Measurements from ENCODE around the gene MAPK8IP3. TPM values are rescaled to one million over a fixed set of nuclear protein-coding genes. Genes with fewer than 3 reads are reported as not detected.

The MAPK8IP3 gene
- total and polyA plus RNA-seq, 2 donors from 2014 or later, result 10.6 to 67.7 TPM

- TF ChIP-seq CTCF (IDR thresholded peaks at IDR 0.05; ENCODE audit: borderline replicate concordance, extremely low read depth, insufficient read depth), result no peak
- Histone ChIP-seq H3K27me3 (ENCODE audit: control insufficient read depth, insufficient read depth, low read length) (no peaks in the 10 kb centered on the region), H3K9ac (ENCODE audit: low read length in 3 of 3) (no peak overlapping the region), H3K4me1 (ENCODE audit: control insufficient read depth in 2 of 3, insufficient read depth in 2 of 3, low read depth in 1 of 3, low read length in 3 of 3) (no peaks in the 10 kb centered on the region), H3K36me3 (ENCODE audit: control insufficient read depth in 2 of 3, insufficient read depth in 3 of 3, low read length in 3 of 3) (peaks cover 0 to 14% (median 10%) of the 10 kb centered on the region in 3 donors), H3K4me3 (ENCODE audit: low read length in 3 of 3) (no peak overlapping the region), H3K27ac (ENCODE audit: low read depth in 2 of 2, low read length in 2 of 2) (no peak overlapping the region), H3K9me3 (ENCODE audit: control insufficient read depth in 2 of 3, insufficient read depth in 1 of 3, low read length in 3 of 3) (no peaks in the 10 kb centered on the region)
- peak in 3 of 5 donors; percentile 11 to 66 (median 36) for DNase-seq
- intact Hi-C loops (cut with DNase I), result no loop called here
- no peak for FAIRE-seq
Measured at GRCh38 chr16:1762879-1763520, 57.0 kb downstream of the MAPK8IP3 start.

DNA sequence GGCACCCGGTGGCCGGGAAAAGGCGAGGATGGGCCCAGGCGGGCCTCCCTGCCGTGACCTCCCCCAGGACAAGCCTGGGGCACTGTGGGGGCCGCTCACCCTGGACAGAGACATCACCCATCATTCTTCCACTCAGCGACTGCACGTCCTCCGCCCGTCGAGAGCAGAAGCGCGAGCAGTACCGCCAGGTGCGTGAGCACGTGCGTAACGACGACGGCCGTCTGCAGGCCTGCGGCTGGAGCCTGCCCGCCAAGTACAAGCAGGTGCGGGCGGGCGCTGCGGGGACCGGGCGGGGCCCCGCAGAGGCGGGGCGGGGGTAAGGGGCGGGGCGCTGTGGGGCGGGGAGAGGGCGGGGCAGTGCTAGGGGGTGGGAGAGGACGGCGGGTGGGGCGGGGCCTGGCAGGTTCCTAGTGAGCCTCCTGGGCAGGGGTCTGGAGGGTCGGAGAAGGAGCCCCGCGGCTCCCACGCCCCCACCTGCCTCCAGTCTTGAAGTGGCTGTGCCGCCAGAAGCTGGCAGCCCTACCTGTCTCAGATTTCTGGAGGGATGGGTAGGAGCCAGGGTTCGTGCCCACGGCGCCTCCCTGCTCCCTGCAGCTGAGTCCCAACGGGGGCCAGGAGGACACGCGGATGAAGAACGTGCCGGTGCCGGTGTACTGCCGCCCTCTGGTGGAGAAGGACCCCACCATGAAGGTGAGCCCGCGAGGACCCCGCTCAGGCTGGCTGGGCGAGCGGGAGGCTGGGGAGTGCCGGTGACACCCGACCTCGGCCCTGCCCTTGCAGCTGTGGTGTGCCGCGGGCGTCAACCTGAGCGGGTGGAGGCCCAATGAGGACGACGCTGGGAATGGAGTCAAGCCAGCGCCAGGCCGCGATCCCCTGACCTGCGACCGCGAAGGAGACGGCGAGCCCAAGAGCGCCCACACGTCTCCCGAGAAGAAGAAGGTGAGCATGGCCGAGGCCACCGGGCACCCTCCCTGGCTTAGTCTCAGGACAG lies 57.8 kb downstream of the MAPK8IP3 start:
- no peak for TF ChIP-seq CTCF (IDR thresholded peaks at IDR 0.05; ENCODE audit: borderline replicate concordance, extremely low read depth, insufficient read depth)
- no peaks in the 10 kb centered on the region for H3K4me1 ChIP-seq (ENCODE audit: control insufficient read depth in 2 of 3, insufficient read depth in 2 of 3, low read depth in 1 of 3, low read length in 3 of 3)
- intact Hi-C loops (cut with DNase I), result no loop called here
- DNase-seq (peak in 4 of 5 donors; percentile 67 to 85 (median 78)), FAIRE-seq (no peak)
- no peaks in the 10 kb centered on the region for H3K27me3 ChIP-seq (ENCODE audit: control insufficient read depth, insufficient read depth, low read length)
- no peaks in the 10 kb centered on the region for H3K9me3 ChIP-seq (ENCODE audit: control insufficient read depth in 2 of 3, insufficient read depth in 1 of 3, low read length in 3 of 3)
- no peak overlapping the region for H3K4me3 ChIP-seq (ENCODE audit: low read length in 3 of 3)
- H3K27ac ChIP-seq (ENCODE audit: low read depth in 2 of 2, low read length in 2 of 2), result no peak overlapping the region
- H3K9ac ChIP-seq (ENCODE audit: low read length in 3 of 3), result no peak overlapping the region
- H3K36me3 ChIP-seq (ENCODE audit: control insufficient read depth in 2 of 3, insufficient read depth in 3 of 3, low read length in 3 of 3), result peaks cover 0 to 14% (median 10%) of the 10 kb centered on the region in 3 donors

- H3K27ac ChIP-seq (ENCODE audit: low read depth in 2 of 2, low read length in 2 of 2), result no peak overlapping the region
- no peak for FAIRE-seq
- H3K4me1 ChIP-seq (ENCODE audit: control insufficient read depth in 2 of 3, insufficient read depth in 2 of 3, low read depth in 1 of 3, low read length in 3 of 3), result no peaks in the 10 kb centered on the region
- no peaks in the 10 kb centered on the region for H3K9me3 ChIP-seq (ENCODE audit: control insufficient read depth in 2 of 3, insufficient read depth in 1 of 3, low read length in 3 of 3)
- intact Hi-C loops (cut with DNase I), result no loop called here
- peaks cover 0 to 14% (median 10%) of the 10 kb centered on the region in 3 donors for H3K36me3 ChIP-seq (ENCODE audit: control insufficient read depth in 2 of 3, insufficient read depth in 3 of 3, low read length in 3 of 3)
- DNase-seq, result peak in 1 of 5 donors; percentile 48
- no peak for TF ChIP-seq CTCF (IDR thresholded peaks at IDR 0.05; ENCODE audit: borderline replicate concordance, extremely low read depth, insufficient read depth)
- no peaks in the 10 kb centered on the region for H3K27me3 ChIP-seq (ENCODE audit: control insufficient read depth, insufficient read depth, low read length)
- H3K9ac ChIP-seq (ENCODE audit: low read length in 3 of 3), result no peak overlapping the region
- H3K4me3 ChIP-seq (ENCODE audit: low read length in 3 of 3), result no peak overlapping the region
Measured at GRCh38 chr16:1764971-1765370, 59.0 kb downstream of the MAPK8IP3 start.

All from kidney (tissue), 14 donors.